OCI-LY1 (cell line): ENCODE results near the gene ASB10.

Source experiments
- CTCF ChIP-seq: fragments of 200-600 bp; sonication (generic), shearing (Covaris generic); IDR thresholded peaks from 2 replicates; pipeline ENCODE4 v1.5.1; 2017; ENCODE audit warnings: mild to moderate bottlenecking, antibody characterized with exemption, low read length, moderate library complexity, mixed read lengths
- EZH2 ChIP-seq: fragments of 200-600 bp; sonication (generic), shearing (Covaris generic); IDR thresholded peaks from 2 replicates; pipeline ENCODE4 v1.8.0; 2017; ENCODE audit warnings: borderline replicate concordance, mixed run types, mild to moderate bottlenecking, antibody characterized with exemption, low read length, moderate library complexity, mixed read lengths

- TF ChIP-seq EZH2, result no peak
- TF ChIP-seq CTCF, result no peak
These were observed 57.0 kb downstream of the ASB10 start for GRCh38 chr7:151129960-151130591.
